OCI-LY1 (cell line): ENCODE results near the gene CYTH4.

Source experiments
- CTCF ChIP-seq: fragments of 200-600 bp; sonication (generic), shearing (Covaris generic); IDR thresholded peaks from 2 replicates; pipeline ENCODE4 v1.5.1; 2017; ENCODE audit warnings: mild to moderate bottlenecking, antibody characterized with exemption, low read length, moderate library complexity, mixed read lengths
- EZH2 ChIP-seq: fragments of 200-600 bp; sonication (generic), shearing (Covaris generic); IDR thresholded peaks from 2 replicates; pipeline ENCODE4 v1.8.0; 2017; ENCODE audit warnings: borderline replicate concordance, mixed run types, mild to moderate bottlenecking, antibody characterized with exemption, low read length, moderate library complexity, mixed read lengths

DNA sequence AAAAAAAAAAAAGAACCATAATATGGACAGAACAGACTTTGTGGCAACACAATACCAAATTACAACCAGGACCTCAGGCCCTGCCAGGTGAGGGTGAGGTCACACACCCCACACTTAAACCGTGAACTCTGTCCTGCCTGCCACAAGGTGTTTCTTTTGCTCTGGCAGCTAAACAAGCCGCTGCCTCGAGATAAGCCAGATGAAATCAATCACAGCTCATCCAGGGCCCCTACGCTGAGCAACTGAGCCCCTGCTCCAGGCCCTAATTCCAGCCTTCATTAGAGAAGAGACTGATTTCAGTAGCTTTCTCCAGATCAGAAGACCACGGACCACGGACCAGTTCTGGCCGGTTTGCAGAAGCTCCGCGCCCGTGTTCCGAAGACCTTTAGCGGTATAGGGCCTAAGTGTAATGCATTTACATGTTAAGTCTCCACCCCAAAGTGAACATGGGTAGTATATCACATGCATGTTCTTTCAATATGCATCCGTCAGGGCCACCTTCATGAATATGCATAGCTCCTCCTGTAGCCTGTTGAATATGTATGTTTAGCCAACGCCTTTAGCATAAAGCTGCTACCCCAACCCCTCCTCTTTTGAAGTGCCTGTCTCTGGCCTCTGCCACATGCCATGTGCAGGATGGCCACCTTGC is 23.4 kb upstream of the CYTH4 start:
- no peak for TF ChIP-seq EZH2
- TF ChIP-seq CTCF = no peak
